AG09309 (cell line): ENCODE results near the gene MAP4K4.

Experiments
- DNase-seq: peaks from one replicate; pipeline ENCODE4 v3.0.0-alpha.2; 2010; ENCODE audit warnings: low read depth
- H3K4me3 ChIP-seq: 2 replicates; pipeline ENCODE4 v1.5.1; 2011; ENCODE audit warnings: mild to moderate bottlenecking, low read depth, low read length, moderate library complexity; ENCODE audit not compliant: control insufficient read depth
- CTCF ChIP-seq: IDR thresholded peaks from 2 replicates; pipeline ENCODE4 v1.5.1; 2011; ENCODE audit warnings: mild to moderate bottlenecking, low read depth, low read length, inconsistent platforms; ENCODE audit not compliant: insufficient read depth, control insufficient read depth; ENCODE audit errors: missing control alignments

Gene MAP4K4

GRCh38 chr2:101679037-101679726 lies 18.3 kb upstream of the MAP4K4 start:
- H3K4me3 ChIP-seq = no peak overlapping the region
- TF ChIP-seq CTCF = no peak
- DNase-seq = peak; percentile 68

GRCh38 chr2:101679801-101680487 lies 17.6 kb upstream of the MAP4K4 start:
- DNase-seq = no peak
- no peak overlapping the region for H3K4me3 ChIP-seq
- no peak for TF ChIP-seq CTCF

- no peak for DNase-seq
- TF ChIP-seq CTCF = no peak
- H3K4me3 ChIP-seq = no peak overlapping the region
These were observed 15.2 kb upstream of the MAP4K4 start for GRCh38 chr2:101682311-101682710.

GRCh38 chr2:101684313-101684712 lies 13.2 kb upstream of the MAP4K4 start:
- TF ChIP-seq CTCF = no peak
- DNase-seq = no peak
- H3K4me3 ChIP-seq = no peak overlapping the region

- TF ChIP-seq CTCF = no peak
- no peak for DNase-seq
- no peak overlapping the region for H3K4me3 ChIP-seq
These were observed 9.2 kb upstream of the MAP4K4 start for GRCh38 chr2:101688261-101688660.

- no peak for TF ChIP-seq CTCF
- no peak overlapping the region for H3K4me3 ChIP-seq
- no peak for DNase-seq
These were observed 8.2 kb upstream of the MAP4K4 start for GRCh38 chr2:101689114-101689825.
